HG02623 (cell line): ENCODE measurements around the gene RFC4.

Experiments used
- ATAC-seq: cut with Tn5 transposase; IDR thresholded peaks from one replicate; pipeline ENCODE4 v1.9.1; 2021; ENCODE audit warnings: moderate library complexity; ENCODE audit not compliant: unreplicated experiment

RFC4 gene

DNA sequence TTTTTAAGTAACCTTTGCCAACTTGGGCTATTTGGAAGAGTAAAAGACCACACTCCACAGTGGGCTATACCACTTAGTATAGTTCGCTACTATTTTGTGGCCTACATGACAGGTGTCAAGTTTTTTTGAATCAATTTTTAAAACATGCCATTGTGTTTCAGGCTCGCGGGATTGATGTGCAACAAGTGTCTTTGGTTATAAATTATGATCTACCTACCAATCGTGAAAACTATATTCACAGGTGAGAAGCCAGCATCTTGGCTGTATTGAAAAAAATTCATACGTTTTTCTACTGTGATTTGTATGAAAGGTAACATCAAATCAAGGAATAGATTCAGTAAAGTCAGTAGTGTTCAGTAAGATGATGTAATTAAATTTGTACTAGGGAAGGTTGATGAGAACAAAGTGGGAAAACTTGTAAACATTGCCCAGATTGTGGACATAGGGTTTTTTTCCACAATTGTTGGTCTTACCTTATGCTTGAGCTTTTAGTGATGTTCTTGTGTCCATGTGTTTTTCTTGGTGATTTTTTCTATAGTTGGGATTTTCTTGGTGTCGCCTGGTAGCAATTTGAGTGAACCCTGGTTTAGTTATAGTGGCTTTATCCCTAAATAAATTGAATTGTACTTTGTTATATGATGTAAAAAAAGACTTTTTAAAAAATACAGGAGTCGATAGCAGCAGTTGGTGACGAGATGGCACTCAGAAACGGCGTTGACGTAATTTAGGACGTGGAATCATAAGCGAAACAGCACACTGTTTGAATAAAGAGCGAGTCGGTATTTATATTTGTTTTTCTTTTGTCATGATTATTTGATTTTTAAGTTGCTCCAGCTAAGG is 18.4 kb downstream of the RFC4 start:
- no peak for ATAC-seq

DNA sequence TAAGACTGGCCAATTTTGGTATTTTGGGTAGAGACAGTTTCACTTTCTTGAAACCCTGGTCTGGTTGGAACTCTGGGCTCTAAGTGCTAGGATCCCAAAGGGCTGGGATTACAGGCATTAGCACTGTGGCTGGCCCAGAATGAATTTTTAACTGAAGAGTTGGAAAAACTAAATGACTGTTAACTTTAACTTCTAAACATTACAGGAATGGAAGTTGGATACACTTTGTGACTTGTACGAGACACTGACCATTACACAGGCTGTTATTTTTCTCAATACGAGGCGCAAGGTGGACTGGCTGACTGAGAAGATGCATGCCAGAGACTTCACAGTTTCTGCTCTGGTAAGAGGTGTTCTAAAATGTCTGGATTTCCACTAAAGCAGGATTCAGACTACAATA is 19.4 kb downstream of the RFC4 start:
- no peak for ATAC-seq

DNA sequence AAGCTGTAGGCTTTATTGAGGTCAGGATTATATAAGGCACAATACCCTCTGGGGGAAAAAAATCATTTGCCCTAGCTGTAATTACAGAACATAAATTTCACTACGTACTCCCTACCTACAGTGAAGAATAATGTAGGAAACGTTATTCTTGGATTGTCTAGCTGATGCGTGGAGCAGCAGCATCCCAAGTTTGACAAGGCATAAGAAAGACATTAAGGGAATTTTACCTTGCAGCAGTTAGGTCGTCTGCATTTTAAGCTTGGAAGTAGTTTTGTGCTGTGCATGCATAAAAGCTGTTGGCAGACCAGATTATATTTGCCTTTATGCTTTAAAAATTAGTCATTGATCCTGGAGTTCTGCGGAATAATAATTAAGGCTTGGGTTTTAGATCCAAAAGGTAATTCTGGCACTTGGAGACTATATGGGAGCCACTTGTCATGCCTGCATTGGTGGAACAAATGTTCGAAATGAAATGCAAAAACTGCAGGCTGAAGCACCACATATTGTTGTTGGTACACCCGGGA is 20.7 kb downstream of the RFC4 start:
- no peak for ATAC-seq

DNA sequence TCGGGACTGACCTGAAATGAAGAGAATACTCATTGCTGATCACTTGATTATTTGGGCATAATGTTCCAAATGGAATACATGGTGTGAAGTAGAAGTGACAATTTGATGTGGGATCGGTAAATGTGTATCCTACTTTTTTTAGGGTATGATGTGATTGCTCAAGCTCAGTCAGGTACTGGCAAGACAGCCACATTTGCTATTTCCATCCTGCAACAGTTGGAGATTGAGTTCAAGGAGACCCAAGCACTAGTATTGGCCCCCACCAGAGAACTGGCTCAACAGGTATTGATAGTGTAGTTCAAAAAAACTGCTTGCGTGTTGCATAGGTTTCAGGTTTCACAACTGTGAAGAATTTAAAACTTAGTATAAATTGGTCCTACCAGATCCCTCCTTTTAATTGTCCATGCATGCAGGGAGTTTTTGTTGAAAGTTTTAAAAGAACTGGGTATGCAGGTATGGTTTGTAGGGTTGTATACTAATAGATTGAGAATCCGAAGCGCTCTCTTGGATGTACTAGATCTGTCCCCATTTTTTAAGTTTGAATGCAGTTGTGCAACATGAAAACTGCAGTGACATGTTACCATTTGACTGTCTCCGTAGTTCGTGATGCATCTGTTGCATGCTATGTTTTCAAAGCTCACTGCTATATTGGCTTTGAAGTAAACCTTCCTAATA is 21.3 kb downstream of the RFC4 start:
- ATAC-seq: no peak

DNA sequence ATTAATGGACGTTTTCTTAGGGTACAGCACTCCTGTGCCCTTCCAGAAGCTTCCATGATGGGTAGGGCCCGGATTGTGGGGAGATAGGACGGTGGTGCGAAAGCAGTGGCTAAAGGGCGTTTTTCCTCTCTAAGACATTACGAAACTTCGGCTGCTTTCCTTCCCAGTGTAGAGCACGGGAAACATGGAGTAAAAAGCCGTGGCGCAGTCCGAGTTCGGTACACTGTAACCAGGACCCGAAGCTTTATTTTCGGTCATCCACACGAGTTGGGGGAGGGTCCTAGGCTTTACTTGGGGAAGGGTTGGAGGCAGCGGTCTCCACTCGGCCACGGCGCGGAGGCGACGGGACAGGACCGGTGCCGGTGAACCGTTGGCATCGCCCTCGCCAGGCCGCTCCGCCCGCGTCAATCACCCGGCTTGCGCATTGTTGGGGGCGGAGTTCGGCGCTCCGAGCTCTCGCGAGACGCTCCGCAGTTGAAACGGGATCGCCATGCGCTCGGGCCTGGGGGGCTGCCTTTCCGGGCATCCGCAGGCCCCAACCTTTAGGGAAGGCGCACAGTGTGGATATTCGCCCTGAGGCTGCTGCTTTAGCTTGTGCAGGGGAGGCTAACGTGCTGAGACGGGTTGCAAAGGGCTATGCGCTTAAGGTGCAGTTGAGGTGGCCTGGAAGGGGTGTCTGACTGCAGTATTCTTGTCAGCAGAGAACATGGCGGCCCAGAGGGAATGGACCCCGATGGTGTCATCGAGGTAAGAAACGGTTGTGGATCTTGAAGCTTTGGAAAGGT is 22.4 kb downstream of the RFC4 start:
- ATAC-seq: peak; percentile 51

DNA sequence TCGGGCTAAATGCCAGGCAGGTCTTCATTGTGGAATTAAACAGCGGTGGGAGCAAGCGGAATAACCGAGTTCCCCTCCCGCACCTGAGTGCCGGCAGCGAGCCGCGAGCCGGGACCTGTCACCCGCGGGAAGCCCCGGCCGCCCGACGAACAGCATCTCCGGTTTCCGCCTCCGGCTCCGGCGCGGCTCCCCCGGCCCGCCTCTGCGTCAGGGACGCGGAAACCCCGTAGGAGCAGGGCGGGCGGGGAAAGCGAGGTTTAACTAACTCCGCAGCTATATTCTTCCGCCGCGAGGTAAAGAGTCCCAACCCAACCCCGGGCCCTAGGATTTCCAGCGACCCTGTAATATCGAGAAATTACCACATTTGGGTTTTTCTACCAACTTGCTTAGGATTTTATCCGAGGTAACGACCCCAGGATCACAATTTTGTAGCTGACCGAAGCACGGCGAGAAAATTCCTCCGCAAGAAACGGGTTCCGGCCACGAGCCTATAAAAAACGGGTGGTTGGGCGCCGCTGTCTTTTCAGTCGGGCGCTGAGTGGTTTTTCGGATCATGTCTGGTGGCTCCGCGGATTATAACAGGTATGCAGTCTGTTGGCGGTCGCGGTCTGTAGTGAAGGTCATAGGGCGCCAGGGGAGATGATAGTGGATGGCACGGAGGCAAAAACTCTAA is 23.1 kb downstream of the RFC4 start, which contains the start of gene EIF4A2:
Gene EIF4A2, plus strand, starts transcription at position 520 of the 673 bp plus-strand sequence. Its CDS starts 34 bp downstream, at position 554.
- ATAC-seq: peak; percentile 49

DNA sequence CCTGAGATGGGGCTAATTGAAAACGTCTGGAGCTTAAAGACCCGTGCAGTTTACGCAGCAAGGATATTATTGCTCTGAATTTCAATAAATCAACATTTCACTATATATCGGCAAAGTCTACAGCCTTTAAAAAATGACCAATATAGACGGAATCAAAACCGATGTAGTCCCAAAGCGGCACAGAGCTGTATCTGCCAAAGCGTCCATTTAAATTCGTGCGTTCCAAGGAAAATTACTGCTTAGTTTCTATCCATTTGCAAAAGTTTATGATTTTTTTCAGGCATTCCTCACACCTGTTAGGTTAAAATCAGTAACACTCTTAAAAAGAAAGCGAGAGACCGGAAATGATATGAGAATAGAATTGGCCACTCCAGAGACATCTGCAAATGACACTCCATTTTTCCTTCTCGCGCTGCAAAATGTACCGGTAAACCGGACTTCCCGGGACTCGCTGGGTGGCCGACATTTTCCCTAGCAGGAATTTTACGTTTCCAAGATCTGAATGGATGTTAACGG is 23.7 kb downstream of the RFC4 start:
- ATAC-seq: peak; percentile 16

DNA sequence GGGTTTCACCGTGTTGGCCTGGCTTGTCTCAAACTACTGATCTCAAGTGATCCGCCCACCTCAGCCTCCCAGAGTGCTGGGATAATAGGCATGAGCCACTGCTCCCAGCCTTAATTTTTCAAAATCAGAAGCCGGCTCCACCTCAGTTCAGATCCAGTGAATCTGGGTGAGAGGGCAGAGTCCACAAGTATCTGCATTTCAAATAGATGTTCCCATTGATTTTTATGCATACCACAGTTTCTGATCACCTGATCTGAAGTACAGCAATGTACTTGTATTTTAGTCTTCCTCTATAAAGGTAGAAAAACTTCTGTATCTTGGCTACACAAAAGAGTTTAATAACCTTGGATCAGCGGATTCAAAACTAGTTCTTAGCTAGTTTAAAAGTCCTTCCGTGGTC is 27.1 kb downstream of the RFC4 start:
- ATAC-seq: no peak

DNA sequence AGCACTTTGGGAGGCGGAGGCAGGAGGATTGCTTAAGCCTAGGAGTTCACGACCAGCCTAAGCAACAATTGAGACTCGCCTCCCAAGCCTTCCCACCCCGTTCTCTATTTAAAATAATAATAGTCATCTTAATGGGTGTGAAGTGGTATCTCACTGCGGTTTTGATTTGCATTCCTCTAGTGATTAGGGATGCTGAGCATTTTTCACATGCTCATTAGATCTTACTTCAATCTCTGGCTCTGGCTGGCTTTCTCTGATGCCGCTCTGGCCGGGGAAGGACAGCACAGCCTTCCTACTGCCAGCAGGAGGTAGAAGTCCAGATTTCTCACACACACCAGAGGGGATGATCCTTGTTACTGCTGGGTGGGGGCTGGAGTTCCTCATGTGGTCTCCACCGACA is 30.3 kb downstream of the RFC4 start:
- ATAC-seq: no peak

DNA sequence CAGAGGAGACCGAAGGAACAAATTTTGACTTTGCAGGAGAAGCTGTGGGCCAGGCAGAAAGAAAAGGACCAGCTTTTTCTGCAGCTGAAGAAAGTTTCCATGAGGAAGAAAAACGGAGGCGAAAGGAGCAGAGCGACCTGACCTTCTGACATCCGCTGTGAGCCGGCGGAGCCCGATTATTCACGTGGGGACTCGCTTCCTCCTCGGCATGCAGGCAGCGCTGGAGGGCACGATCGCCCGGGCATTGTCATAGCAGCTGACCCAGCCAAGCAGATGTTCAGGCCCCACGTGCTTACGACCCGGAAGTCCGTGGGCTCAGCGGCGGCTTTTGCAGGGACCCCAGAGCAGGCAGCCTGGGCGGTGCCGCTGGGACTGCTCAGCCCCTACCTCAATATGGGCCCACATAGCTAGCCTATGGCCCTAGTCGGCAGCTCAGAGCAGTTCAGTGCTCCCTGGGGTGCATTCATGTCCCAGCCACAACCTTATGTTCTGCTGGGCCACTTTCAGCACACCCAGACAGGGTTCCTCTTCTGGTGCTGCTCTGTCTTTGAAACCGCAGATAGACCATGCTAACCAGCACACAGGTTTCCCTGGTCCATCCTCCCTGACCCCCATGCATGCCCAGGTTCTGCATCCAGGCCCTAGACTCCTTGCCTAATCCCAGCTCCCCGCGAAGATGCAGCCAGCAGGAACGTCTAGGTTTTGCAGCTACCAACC is 33.4 kb downstream of the RFC4 start:
- ATAC-seq: peak; percentile 84

DNA sequence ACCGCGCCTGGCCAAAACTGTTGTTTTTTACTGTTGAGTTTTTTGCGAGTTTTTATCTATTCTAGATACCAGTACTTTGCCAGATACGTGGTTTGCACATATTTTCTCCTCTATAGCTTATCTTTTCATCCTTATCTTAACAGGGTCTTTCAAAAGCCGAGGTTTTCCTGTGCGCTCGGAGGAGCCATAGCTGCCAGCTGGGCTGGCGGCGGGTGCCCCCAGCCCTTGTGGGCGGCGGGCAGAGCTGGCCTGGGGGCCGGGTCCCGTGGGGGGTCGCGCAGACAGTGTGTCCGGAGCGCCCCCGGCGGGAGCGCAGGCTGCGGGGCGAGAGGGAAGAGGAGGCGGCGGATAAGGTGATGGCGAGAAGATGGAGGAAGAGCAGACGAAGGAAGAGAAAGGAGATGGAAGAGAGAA is 34.0 kb downstream of the RFC4 start:
- ATAC-seq: peak; percentile 21

DNA sequence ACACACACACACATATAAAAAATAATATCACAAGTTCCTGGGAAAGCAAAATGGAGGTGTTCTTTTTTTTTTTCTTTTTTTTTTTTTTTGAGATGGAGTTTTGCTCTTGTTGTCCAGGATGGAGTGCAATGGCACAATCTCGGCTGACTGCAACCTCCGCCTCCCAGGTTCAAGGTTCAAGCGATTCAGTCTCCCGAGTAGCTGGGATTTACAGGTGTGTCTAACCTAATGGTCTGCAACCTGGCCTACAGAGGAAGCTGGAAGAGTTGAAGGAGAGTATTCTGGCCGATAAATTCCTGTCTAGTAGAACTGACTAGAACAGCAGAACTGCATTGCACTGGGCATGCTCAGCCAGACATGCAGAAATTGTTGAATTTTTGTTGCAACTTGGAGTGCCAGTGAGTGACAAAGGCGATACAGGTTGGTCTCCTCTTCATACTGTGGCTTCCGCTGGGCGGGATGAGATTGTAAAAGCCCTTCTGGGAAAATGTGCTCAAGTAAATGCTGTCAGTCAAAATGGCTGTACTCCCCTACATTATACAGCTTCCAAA is 45.3 kb downstream of the RFC4 start:
- no peak for ATAC-seq

DNA sequence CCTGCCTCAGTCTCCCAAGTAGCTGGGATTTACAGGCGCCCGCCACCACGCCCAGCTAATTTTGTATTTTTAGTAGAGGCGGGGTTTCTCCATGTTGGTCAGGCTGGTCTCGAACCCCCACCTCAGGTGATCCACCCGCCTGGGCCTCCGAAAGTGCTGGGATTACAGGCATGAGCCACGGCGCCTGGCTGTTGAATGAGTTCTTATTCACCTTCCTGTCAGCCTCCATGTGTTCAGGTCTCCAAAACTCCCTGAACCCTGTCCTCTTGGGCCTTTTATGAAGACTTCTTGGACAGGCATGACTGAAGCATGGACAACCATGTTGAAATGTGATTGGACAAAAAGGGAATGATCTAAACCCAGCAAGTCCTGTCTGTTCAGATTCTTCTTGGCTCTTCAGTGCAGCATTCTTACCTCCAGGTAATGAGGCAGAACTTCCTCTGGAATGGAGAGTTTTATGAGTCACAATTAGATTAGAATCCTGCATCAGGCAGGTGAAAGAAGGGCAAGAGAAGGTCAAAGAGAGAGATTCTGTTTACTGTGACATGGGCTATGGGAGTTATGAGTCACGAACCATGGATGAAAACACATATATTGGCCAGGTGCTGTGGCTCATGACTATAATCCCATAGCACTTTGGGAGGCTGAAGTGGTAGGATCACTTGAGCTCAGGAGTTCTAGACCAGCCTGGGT is 46.0 kb downstream of the RFC4 start:
- ATAC-seq: no peak

DNA sequence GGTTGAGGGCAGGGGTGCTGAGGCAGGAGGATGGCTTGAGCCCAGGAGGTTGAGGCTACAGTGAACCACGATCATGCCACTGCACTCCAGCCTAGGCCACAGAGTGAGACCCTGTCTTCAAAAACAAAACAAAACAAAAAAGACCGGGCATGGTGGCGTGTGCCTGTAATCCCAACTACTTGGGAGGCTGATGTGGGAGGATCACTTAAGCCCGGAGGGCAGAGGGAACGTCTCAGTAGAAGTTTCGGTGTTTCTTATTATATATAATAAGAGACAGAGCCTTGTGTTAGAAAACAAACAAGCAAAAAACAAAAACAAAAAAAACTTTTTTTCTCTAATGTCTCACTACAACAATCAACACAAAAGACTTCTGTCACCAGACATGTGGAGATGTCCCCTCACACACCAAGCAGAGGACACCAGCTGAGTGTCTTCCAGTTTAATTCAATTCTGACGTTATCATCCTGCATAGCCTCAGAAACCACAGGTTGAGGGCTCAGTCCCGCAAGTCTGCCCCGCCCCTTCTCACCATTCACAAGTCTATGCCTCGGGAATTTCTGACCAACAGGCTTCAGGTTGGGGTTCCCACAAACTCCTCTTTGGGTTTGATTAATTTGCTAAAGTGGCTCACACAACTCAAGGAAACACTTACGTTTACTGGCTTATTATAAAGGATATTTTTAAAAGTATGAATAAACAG is 46.9 kb downstream of the RFC4 start:
- ATAC-seq: no peak

DNA sequence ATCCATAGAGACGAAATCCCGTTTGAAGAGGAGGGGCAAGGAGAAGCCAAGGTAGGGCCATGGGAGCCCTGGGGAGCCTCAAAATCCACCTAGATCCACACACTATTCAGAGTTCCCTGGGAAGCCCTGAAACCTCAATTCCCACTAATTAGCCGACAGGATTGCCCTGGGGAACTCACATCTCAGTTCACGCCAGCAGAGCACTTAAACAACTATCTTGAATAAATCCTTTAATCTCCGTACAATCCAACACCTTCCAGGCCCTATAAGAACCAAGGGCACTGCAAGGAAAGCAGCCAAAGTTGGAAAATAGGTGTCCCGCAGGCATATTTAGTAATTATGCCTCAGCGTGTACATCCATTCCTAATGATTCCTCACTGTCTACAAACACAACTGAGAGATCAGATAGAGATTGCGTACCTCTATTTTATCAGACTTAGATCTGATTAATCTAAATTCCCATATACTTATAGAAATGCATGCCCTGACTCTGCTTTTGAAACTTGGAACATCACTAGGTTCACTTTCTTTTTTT is 48.5 kb downstream of the RFC4 start:
- ATAC-seq: no peak

DNA sequence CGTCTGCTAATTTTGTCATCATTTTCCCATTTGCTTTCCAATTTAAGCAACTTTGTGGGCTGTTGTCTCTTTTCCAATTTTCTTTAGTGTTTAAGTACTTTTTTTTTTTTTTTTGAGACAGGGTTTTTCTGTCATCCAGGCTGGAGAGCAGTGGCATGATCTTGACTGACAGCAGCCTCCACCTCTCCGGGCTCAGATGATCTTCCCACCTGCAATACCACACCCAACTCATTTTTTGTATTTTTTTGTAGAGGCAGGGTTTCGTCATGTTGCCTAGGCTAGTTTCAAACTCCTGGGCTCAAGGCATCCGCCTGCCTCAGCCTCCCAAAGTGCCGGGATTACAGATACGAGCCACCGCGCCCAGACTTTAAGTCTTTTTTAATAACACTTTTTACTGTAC is 49.1 kb downstream of the RFC4 start:
- no peak for ATAC-seq

DNA sequence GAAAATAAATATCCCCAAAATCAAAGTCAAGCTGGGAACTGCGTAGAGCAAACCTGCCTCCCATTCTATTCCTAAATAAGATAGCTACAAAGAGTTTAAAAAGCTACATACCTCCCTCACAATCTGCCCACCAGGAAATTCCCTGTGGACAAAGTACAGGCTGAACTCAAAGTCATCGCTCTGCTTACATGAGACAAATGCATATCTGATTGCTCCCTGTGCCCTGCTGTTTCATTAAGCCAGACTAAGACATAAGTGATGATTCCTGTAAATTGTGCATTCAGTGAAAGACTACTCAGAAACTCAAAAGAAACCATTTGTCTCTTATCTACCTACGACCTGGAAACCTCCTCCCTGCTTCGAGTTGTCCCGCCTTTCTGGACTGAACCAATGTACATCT is 51.4 kb downstream of the RFC4 start:
- no peak for ATAC-seq

DNA sequence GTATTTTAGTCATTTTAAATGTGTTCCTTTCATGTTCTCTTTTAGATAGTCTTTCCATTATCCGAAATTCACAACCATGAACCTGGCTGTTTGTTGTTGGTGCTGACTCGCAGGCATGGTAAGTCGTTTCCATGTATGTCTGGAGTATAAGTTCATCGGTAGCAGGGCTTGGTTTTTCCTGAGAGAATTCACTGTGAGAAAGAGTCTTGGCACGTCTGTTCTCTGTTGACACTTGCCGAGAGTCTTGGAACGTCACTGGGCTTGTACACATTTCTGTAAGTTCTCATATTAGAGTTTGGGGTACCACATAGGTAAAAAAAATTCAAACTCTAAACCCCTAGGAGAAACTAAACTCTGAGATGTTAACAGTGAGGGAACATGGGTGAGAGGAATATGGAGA is 52.3 kb downstream of the RFC4 start:
- ATAC-seq: no peak
